NCI-H2196 (cell line): ENCODE data around the gene SCGB1A1.
"Not testable (repeated sequence)": the region's sequence is repeated elsewhere in the genome, so short reads cannot be mapped to it uniquely, and the experiment has no call there.

Experiments
- DNase-seq: peaks from one replicate; lab custom pipeline; 2025; ENCODE audit not compliant: unreplicated experiment; lab: John Stamatoyannopoulos, UW

Gene SCGB1A1, protein sequence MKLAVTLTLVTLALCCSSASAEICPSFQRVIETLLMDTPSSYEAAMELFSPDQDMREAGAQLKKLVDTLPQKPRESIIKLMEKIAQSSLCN

DNA sequence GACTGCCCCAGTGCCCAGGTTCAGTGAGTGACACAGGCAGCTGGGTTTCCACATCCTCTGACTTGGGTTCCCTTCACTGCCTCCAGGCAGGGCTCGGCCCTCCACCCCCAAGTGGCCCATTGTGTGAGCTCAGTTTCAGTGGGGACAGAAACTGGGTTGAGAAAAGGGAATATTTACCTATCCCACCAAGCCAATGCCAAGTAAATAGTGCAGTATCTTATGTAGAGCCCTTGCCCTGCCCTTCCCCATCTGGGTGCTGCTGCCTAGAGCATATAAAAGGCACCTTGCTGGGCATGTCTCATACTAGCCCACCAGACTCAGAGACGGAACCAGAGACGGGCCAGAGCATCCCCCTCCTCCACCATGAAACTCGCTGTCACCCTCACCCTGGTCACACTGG lies at the start of gene SCGB1A1:
Gene SCGB1A1 (plus strand): TSS at position 301 of the 400 bp plus-strand sequence. CDS start 63 bp downstream, at position 364.
- DNase-seq, result no peak

DNA sequence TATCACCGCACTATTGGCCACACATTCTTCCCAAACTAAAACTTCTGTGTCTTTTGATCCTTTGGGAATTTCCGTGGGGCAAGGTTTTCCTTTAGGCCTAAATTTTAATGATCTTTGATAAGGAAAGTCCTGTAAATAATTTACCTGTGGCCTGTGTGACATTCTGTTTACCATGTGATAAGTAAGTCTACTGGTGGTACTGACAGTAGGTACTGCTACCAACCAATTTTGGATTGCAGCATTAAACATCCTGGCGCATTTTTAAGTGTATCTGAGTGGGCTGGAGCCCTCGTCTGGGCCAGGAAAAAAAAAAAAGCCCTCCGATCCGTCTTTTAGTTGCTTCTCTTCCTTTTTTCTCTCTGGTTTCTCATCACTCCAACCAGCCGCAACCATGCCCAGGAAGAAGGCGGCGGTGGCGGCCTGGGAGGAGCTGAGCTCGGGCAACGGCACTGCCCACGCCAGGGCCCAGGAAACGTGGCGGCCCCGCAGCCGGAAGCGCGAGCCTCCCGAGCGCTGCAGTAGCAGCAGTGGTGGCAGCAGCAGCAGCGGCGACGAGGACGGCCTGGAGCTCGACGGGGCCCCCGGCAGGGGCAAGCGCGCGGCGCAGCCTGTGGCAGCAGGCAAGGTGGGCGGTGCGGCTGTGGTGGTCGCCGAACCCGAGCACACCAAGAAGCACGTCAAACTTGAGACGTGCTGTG lies 47.9 kb upstream of the SCGB1A1 start:
- no peak for DNase-seq

DNA sequence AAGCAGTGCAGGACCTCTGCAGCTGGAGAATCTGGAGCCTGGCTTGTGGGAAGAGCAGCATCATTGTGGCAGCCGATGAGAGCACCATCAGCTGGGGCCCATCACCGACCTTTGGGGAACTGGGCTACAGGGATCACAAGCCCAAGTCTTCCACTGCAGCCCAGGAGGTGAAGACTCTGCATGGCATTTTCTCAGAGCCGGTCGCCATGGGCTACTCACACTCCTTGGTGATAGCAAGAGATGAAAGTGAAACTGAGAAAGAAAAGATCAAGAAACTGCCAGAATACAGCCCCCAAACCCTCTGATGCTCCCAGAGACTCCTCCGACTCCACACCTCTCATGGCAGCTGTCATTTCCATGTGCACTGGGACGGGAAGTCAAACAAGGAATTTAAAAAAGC lies 46.0 kb upstream of the SCGB1A1 start:
- DNase-seq, result no peak

DNA sequence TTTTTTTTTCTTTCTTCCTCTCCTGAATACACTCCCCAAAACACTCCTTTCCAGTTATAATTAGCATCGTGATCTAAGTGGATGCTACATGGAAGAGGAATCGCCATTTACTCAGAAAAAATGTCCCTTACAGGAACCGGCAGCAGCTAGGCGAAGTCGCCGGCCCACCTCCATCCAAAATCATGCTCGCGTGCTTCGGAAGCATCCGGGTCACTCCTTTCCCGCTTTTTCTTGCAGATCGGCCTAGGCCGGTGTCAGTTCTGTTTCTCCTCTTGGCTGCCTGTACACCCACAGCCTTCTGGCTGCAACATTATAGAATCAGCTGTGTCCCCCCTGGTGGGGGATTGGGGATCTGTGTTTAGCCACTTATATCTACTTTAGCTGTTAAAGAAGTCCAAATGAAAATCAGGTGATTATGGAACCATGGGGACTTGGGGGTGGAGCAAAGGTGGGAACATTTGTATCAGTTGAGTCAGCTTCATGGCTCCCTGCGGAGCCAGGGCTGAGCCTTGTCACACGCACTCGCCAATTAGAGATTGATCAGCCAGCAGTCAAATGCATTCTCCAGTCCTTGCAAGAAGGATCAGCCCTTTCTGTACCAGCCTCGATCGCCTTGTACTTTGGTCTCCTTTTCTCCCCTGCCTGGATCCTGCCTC lies 45.2 kb upstream of the SCGB1A1 start:
- DNase-seq, result no peak

DNA sequence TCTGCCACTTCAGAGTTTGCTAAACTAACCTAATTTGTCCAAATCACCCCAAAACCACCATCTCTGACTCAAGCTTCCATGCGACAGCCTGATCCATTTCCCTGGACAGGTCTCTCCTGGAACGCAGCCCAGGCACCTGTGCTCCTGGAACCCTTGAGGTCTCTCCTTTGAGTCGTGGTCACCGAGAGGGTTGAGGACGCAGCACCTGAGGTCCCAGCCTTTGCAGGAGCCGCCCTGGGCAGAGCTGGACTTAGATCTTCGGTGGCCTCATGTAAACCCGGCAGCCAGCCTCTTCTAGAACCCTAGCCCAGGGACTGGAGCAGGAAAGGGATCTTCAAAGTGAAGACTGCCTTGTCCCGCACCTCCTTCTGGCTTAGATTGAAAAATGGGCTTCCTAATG lies 44.0 kb upstream of the SCGB1A1 start:
- DNase-seq, result no peak

DNA sequence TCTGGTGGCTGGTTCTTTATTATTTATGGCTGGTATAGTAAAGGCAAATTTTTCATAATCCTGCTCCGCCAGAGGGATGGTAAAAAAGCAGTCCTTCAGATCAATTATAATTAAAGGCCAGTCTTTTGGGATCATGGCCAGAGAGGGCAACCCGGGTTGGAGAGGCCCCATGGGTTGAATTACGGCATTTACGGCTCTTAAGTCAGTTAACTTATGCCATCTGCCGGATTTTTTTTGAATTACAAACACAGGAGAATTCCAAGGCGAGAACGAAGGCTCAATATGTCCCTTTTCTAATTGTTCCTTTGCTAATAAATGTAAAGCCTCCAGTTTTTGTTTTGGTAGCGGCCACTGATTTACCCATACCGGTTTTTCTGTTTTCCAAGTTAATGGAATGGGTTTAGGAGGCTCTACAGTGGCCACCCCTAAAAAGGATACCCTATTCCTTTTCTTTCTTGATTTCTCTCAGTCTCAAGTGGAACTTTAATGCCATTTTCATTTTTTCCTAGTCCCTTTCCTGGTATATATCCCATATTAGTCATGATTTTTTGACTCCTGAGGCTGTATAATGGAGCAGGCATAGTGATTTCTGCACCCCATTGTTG lies 40.3 kb upstream of the SCGB1A1 start:
- DNase-seq, result peak; percentile 69

DNA sequence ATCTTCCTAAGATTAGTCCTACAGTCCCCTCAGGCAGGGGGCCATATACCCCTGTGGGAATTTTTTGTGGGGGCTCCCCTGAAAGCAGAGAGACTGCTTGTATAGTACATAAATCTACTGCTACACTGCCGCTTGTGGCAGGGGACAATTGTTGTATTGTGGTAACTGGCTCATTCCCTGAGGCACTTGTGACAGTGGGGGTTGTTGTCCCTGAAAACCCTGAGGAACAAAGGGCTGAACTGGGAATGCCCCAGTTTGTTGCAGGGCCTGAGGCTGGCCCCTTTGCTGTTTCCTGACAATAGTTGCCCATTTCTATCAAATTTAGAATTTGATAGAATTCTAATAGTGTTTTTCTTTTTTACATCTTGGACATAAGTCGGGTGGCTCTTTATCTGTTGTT lies 39.2 kb upstream of the SCGB1A1 start:
- DNase-seq, result not testable (repeated sequence)

DNA sequence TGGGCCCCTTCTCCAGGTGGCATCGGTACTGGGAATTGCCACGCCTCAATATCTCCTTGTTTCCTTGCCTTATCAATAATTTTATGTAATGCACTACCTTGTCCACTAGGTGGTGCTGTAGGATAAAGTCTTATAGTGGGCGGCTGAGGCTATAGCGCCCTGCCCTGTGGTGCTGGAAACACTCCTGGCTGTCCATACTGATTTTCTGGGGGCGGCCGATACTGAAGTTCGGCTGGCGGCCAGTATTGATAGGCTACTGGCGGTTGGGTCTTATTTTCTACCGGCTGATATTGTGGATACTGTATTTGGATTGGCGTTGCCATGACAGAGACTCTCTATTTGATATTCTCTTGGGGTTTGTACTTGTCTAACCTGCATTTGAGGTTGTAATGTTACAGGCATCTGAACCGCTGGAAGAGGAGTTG lies 38.0 kb upstream of the SCGB1A1 start:
- peak; percentile 77 for DNase-seq

DNA sequence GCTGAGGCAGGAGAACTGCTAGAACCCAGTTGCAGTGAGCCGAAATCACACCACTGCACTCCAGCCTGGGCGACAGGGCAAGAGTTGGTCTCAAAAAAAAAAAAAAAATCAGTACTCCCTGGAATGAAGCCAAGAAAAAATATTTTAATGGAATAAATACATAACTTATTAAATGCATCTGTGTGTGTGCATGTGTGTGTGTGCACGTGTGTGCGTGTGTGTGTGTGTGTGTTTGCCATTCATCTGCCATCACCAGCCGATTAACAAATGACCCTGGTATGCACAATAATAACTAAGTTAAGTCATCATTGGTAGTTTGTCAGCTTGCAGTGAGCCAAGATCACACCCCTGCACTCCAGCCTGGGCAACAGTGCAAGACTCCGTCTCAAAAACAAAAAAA lies 35.0 kb upstream of the SCGB1A1 start:
- DNase-seq, result no peak

DNA sequence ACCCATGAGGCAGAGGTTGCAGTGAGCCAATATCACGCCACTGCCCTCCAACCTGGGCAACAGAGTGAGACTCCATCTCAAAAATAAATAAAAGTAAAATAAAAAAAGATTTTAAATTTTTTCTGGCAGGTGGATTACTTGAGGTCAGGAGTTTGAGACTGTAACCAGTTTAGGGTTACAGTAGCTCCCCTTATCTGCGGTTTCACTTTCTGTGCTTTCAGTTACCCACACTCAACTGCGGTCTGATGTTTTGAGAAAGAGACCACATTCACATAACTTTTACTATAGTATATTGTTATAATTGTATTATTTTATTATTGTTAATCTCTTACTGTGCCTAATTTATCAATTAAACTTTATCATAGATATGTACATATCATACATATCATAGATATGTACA lies 32.8 kb upstream of the SCGB1A1 start:
- not testable (repeated sequence) for DNase-seq

DNA sequence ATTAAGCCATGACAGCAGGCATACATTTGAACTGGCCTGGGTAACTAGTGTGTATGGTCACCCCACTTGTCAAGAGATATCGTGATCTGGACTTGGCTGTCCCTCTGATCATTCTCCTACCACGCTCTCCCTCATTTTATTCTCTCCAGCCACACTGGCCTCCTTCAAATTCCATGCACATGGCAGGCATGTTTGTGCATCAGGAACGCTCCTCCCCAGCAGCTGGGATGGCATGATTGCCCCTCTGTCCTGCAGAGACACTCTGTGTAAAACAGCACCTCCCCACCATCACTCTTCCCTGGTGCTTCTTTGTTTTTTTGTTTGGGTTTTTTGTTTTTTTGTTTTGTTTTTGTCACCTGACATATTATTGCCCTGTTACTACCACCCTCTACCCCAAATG lies 31.5 kb upstream of the SCGB1A1 start:
- no peak for DNase-seq

DNA sequence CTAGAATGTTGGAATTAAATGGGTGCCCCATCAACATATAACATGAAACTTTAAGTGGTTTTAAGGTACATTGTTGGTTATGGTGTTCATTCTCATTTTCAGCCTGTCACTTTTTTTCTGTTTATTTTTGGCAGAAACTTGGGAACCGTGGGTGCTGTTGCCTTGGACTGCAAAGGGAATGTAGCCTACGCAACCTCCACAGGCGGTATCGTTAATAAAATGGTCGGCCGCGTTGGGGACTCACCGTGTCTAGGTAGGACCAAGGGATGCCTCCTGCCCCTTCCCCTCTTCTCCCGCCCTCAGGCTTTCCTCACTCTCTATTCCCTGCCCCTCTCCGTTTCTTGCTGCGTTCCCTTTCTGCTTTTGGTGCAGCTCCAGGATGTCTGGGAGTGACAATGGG lies 29.8 kb upstream of the SCGB1A1 start:
- DNase-seq, result no peak

DNA sequence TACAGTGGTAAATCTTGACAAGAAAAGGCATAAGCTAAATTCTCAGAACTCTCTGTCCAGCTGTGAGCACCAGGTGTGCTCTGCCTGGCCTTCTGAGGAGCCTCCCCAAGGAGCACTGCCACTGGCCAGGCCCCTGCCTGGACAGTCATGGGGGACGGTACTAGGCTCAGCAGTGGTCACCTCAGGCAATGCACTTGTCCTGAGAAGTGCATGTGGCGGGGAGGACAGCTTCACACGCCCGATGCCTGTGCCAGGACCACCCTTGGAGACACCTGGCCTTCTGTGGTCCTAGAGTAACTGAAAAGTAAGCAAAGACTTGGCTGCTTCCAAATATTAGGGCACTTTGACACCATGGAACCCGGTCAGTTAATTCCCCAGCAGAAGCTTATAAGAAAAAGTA lies 28.6 kb upstream of the SCGB1A1 start:
- no peak for DNase-seq

DNA sequence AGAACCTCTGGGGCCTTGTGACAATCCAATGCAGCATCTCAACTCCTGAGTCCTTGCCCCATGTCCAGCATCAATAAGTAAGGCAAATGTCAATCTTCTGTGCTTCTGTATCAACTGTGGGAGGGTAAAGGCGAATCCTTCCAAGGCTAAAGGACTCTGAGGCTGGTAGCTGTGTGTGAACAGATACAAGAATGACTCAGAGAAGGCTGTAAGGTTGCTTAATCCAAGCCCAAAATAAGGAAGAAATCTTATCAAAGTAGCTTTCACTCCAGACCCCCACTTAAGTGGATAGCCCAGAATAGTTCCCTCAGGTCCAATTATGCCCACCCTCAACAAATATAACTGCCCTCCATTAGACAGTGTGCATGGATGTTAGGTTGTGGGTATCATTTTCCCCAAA lies 28.1 kb upstream of the SCGB1A1 start:
- no peak for DNase-seq

DNA sequence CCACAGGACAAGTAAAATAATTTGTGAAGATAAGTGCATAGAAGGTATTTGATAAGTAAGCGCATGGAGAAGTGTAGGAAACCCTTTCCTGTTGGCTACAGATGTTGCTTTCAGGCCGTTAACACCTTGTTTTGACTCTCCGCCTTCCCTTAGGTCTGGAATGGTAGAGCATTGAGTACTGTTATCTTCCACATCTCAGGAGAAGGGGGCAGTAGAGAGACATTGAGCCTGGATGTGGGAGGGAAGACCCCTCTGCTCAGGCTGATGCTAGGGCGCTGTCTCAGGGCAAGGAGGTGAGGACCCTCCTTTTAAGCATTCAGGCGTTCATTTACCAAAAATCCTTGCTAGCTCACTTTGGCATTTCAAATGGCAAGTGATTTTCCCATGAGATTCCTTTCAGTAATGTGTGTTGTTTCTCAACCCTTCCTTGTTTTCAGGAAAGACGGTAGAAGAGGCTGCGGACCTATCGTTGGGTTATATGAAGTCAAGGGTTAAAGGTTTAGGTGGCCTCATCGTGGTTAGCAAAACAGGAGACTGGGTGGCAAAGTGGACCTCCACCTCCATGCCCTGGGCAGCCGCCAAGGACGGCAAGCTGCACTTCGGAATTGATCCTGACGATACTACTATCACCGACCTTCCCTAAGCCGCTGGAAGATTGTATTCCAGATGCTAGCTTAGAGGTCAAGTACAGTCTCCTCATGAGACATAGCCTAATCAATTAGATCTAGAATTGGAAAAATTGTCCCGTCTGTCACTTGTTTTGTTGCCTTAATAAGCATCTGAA lies 27.0 kb upstream of the SCGB1A1 start:
- no peak for DNase-seq

DNA sequence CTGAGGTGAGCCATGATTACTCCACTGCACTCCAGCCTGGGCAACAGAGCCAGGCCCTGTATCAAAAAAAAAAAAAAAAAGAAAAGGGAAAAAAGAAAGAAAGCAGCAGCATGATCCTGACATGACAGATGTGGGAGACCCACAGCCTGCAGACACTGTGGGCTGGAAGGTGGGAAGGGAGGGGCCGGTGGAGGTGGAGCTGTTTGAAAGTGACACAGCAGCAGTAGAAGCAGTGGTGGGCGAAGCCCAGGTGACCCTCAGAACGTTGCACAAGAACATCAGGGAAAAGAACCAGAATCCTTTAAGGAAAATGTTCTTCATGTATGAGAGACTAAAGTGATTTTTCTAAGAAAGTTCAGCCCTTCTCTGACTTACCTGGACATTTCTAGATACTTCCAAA lies 26.3 kb upstream of the SCGB1A1 start:
- DNase-seq, result no peak

DNA sequence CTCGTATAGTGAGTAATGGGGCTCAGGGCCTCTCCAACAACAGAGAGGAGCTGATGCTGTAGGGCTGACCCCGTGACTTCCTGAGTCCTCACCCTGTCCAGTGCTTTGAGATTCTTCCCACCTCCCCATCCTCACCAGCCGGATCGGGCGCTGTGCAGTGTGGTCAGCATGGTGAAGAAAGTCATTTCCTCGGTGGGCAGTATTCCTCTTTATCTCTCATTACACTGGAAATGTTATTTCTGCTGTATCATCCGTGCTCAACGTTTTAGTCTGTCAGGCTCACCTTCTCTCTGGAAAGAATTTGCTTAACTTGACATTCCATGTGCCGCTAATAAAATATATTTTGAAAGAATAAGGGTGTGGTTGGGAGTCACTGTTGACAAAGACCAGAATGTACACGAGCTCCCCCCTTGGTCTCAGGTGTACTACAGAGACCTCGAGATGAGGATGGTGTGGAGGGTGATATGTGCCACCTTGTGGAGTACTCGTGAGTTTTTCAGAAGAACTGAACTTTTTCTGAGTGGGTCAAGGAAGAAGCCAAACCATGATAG lies 25.7 kb upstream of the SCGB1A1 start:
- no peak for DNase-seq

DNA sequence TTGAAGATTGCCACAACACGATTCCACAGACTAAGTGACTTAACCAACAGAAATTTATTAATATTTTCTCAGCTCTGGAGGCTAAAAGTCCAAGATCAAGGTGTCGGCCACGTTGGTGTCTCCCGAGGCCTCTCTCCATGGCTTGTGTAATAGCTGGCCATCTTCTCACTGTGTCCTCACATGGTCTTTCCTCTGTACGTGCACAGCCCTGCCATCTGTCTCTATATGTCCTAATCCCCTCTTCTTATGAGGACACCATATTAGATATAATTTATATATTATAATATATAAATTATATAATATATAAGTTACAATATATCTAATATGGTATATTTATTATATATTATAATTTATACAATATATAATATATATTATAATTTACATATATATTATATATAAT lies 25.1 kb upstream of the SCGB1A1 start:
- no peak for DNase-seq

DNA sequence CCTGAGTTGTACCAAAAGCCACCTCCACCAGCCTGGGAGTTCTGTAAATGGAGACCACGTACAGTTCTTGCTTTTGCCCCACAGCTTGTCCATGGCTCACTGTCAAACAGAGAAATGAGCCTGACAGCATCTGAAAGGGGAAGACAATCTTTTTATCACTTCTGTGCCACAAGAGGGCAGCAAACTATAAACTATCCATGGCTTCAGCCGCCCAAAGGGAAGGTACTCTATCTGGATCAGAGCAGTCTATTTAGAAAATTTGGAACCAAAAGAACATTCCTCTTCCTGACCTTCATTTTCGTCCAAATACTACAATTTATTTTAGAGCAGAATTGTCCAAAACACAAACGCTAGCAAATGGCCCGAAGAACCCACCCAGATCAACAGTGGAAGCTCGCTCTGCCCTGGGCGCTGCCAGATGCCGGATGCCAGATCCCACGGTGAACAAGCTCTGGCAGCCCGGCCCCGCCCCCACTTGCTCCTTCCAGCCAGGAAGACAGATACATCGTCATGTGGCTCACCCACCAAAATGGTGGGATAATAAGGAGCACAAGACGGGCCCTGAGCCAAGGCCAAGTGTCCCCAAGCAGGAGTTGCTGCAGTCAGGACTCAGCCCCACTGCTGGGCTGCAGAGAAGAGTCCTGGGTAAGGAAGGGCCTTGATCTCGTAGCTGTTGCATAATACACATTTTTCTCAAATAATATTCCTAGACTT lies 23.9 kb upstream of the SCGB1A1 start:
- DNase-seq, result peak; percentile 81

DNA sequence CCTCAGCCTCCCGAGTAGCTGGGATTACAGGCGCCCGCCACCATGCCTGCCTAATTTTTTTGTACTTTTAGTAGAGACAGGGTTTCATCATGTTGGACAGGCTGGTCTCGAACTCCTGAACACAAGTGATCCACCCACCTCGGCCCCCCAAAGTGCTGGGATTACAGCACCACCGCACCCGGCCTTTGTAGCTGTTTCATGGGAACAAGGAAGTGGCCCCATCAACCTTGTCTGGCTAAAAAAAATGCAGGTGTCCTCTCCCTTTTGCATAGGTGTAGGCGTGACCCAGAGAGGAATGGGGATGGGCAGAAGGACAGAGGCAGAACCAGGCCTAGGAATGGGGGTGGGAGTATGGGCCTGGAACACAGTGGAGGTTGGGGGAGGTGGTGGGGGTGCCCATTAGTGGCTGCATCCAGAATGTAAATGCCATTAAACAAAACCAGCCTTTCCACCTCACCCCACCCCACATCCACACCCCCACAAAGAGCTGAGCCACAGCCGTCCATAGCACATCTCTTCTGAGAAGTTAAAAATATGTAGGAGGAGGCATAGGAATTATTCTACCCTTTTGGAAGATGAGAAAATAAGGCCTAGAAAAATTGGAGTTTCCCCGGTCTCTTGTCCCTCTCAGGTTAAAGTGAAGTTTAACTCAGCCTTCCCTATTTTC lies 22.8 kb upstream of the SCGB1A1 start:
- DNase-seq, result no peak
